Activated T-helper 1 cell treated with Interleukin-2 at 50 U/mL for 16 hours (primary cell): ENCODE data around the gene RUNX3.
"Not testable (repeated sequence)": the region's sequence is repeated elsewhere in the genome, so short reads cannot be mapped to it uniquely, and the experiment has no call there.

Experiments
- DNase-seq: peaks from one replicate; pipeline ENCODE4 v3.0.0-alpha.2; 2020; ENCODE audit warnings: low read depth

Gene RUNX3

DNA sequence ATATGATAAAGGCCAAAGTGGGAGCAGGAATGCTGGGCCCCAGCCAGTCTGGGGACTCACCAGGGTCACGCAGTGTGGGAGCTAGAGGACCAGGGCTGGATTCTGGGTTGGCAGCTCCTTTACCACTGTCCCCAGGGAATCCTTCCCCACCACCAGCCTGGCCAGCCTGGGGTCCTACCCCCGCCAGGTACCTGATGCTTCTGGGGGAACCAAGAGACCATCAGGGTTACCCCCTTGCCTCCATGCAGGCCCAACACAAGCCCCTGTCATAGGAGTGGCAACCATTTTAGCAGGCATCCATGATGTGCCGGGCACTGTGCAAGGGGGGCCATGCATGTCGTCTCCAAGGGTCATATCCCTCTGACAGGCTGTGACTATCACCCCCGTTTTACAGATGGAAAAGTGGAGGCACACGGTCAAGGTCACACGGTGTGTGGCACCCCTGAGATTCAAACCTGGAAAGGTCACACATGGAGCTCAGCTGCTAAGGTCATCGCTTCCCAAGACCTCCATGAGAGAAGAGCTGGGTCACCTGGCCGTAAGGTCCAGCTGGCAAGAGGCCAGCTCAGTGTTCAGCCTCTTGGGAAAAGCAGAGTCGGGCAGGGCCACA, 16.4 kb downstream of the RUNX3 start:
- DNase-seq = no peak

DNA sequence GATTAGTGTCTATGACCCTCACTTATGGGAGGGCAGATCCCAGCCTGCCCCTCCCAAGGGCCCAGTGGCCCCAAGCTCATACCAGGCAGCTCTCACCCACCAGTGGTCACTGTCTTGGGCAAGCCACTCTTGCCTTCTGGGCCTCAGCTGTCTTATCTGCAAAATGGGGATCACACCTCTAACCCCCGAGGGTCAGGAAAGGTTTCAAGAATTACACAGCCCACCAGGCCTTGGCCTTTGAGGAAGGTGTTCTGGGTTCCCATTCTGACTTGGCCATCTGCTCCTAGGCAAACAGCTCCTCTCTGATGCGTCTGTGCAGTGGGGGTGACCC, 16.8 kb downstream of the RUNX3 start:
- no peak for DNase-seq

DNA sequence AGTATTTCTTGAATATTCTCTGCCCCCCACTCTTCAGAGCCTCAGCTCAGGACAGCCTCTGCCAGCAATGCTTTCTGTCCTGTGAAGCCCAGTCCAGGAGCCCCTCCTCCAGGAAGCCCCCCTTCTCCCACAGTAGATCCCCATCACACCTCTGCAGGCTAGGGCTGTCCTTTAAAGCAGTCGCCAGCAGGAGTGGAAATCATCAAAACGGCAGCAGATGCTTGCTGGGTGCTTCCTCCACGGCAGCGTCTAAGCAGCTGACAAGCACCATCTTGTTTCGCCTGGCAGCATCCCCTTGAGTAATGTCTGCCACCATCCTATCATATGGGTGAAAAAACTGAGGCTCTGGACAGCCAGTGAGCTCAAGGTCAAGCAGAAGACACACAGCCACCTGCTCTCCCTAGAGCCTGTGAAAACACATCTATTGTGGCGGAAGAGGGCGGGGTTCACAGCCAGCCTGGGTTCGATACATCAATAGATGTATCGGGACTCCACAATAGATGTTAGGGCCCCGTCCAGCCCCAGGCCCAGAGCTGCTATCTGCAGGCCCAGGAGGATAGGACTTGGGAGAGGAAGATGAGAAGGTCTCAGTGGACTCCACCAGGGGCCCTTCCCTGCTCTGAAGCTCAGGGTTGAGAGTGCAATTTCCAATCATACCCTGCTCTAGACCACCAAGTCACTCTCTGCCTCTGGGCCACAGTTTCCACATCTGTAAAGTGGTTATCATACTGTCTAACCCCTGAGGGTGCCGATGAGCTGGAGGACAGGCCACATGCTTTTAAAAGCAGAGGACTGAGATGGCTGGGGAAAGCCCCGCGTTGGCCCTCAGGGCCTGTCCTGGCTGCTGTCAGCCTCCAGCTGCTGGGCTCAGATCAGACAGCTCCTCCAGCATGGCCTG, 17.5 kb downstream of the RUNX3 start:
- DNase-seq = no peak

DNA sequence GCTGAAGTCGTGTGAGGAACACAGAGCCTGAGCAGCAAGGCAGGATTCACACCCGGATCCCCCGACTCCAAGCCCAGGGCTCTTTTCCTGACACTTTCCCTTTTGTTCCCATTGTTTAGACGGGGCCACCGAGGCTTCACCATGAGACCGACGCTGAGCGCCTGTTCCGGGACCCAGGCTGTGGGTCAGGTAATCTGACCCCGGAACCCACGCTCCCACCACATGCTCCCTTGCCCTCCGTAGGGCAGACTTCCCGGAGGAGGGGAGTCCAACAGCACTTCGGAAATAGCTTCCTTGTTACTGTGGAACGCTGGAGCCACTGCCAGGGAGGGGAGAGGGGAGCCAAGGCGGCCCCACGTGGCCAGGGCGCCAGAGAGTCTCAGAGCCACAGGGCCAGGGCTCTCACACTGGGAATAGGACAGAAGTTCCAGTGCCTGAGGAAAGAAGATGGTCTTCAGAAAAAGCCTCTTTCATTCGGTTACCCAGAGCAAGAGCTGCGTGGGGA, 18.4 kb downstream of the RUNX3 start:
- no peak for DNase-seq

DNA sequence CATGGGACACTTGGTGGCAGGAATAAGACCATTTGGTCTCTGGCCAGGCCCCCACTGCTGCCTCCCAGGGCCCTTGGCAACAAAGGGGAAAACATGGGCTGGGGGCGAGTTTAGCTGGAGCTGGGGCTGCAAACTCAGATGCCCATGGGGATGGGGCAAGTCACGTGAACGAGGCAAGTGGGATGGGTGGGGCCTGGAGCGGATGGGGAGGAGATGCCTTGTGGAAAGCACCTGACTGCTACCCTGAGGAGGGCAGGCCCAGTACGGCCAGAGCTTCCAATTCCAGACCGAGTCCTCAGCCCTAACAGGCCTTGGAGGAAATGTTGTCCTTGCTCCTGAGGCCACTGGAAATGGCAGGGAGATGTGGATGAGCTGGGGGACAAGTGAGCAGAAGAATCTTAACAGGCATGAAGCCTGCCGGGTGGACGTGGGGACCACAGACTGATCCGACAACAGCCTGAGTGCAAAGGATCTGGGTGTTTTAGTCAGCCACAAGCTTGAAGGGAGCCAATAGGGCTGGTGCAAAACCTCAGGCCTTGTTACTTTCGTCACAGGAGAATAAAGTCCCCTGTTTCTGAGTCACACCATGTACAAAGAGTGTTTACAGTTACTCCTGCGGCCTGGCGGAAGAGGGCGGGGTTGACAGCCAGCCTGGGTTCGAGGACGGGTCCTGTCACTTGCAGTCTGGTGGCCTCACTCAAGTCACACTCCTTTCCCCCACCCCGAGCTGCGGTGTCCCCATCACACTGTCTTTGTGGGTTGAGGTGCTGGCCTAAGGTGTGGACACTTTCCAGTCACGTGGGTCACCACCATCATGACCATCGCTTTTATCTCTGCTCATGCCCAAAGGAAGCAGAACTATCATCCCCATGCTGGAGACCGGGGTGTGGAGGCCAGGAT, 19.1 kb downstream of the RUNX3 start:
- DNase-seq = peak; percentile 62

DNA sequence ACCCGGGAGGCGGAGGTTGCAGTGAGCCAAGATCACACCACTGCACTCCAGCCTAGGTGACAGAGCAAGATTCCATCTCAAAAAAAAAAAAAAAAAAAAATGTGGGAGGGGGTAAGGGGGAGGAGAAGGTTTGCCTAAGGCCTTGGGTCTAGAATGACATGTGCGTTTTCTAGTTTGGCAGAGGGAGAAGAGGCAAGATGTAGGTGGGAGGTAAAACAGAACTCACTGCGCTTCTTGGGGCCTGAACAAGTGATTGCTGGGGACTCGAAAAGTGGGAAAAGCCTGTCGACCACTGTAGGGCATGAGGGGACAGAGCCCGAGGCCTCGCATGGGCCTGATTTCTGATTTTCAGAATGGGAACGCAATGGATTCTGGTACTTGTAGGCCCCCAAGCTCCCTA, 19.9 kb downstream of the RUNX3 start:
- no peak for DNase-seq

DNA sequence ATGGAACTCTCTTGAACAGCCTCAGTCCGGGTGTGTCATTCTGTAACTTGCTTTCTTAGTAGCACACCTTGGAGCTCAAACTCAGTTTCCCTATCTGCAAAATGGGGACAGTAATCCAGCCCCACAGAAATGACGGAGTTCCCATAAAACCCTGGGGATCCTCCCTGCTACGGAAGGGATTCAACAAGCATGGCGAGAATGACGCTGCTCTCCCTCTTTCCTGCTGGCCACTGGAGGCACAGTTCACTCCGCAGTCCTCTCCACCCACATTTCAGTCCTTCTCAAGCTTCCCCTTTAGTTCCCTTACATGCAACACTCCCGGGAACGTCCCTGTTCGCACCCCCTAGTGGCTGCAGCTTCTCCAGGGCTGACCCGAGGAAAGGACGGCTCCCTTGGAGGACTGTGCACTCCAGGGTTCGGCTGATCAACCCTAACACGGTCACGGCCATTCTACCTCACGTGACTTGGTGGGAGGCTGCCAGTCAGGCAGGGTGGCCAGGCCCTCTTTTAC, 20.6 kb downstream of the RUNX3 start:
- DNase-seq = no peak

DNA sequence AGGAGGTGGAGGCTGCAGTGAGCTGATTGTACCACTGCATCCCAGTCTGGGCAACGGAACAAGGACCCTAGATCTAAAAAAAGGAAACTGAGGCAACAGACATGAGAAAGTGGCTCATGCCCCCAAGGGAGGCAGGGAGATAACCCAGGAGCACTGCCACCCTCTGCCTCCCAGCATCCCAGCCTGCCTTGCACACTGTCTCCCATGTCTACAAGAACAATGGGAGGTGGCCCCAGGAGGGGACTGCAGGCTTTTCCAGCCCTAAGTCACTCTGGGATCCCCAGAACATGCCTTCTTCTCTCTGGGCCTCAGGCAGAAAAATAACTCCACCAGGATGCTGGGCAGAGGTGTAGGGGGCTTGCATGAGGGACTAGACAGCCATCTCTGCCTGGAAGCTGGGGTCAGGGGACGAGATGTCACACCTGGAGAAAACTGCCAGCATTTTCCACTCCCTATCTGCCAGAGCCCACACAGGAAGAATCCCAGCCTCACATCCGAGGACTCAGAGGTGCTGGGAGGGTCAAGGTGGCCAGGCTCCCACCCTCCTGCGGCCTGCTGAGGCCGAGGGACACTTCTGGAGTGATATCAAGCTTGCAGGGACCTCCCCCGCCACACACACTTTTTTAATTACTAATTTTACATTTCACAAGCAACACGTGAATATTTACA, 21.4 kb downstream of the RUNX3 start:
- no peak for DNase-seq

DNA sequence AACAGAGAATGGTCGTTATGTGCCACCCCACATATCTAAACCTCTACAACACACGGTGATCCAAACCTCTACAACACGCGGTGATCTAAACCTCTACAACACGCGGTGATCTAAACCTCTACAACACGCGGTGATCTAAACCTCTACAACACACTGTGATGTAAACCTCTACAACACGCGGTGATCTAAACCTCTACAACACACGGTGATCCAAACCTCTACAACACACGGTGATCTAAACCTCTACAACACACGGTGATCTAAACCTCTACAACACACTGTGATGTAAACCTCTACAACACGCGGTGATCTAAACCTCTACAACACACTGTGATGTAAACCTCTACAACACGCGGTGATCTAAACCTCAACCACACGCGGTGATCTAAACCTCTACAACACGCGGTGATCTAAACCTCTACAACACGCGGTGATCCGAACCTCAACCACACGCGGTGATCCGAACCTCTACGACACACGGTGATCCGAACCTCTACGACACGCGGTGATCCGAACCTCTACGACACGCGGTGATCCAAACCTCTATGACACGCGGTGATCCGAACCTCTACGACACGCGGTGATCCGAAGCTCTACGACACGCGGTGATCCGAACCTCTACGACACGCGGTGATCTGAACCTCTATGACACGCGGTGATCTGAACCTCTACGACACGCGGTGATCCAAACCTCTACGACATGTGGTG, 22.3 kb downstream of the RUNX3 start:
- not testable (repeated sequence) for DNase-seq

DNA sequence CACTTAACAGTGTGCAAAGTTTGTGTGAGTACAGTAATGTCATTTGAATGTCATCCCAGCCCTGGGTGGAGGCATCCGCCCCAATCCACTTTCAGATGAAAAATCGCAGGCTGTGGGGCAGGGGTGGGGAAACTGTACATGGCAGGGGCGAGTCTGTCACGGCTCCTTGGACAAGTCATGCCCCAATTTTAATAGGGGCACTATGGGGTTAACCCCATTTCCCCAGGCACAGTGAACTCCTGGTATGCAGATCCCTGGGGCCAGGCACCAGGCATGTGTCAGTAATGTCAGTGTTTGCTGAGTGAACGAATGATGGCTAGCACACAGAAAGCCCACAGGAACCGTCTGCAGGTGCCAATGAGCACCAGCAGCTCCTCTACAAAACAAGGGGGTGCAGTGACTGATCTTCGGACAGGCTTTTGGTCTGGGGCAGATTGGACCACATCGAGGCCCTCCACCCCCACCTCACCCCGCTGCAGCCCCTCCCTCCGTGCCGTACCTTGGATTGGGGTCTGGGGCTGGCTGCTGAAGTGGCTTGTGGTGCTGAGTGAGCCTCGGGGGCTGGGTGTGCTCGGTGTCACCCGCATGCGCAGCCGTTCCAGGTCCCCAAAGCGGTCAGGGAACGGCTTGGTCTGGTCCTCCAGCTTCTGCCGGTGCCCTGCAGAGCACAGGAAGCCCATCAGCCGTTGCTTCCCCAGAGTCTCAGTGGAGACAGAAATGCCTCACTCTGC, 23.2 kb downstream of the RUNX3 start:
- DNase-seq = no peak

DNA sequence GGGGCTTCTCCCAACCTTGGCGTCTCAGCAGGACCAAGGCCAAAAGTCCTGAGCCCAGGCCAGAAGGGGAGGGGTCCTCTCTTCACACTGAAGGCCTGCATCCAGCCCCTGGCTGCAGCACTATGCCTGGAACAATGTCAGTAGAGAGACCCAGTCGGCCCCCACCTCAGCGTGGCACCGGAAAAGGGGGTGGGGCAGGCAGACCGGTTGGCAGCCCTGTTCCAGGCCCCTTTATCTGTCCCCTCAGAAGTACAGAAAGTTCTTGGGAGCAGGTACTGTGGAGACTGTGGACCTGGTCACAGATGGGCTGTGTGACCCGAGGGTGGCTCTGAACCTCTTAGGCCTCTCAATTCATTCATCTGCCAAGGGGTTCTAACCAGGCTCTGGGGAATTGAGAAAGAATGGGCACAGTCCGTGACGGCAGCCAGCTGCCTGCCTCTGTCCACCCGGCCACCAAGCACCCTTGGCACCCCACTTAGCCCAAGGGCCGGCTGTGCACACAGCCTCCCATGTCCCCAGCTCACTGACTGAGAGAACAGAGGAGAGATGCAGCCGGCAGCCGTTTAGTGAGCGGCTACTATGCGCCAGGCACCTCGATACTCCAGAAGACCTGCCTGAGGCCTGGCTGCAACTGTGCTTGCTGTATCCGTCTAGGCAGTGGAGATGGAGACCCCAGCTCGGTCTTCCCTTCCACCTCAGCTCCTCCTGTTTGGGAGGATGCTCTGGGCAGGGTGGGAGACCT, 23.9 kb downstream of the RUNX3 start:
- no peak for DNase-seq

DNA sequence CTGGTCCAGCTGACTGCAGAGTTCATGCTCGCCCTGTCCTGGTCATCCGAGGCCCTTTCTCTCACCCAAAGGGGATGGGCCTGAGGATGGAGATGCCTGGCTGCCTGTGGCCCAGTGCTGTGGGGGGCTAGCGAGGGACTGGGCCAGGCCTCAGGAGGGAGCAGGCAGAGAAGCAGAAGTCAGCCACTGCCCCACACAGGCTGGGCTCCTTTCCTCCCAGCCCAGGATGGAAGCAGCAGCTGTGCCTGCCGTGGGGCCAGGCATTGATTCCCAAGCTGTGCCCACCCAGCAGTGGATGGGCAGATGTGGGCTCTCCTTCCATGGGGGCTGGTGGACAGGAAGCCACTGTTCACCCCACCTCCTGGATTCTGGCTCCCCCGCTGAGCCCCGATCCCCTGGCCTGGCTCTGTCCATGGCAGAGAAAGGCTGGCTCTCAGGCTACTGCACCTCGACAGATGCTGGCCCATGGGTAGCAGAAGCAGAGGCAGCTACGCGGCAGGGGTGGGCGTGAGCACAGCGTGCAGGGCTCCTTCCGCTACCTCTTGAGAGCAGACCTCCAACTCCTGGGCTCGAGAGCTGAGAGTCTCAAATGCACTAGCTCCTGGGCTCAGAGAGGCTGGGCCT, 24.6 kb downstream of the RUNX3 start:
- no peak for DNase-seq

DNA sequence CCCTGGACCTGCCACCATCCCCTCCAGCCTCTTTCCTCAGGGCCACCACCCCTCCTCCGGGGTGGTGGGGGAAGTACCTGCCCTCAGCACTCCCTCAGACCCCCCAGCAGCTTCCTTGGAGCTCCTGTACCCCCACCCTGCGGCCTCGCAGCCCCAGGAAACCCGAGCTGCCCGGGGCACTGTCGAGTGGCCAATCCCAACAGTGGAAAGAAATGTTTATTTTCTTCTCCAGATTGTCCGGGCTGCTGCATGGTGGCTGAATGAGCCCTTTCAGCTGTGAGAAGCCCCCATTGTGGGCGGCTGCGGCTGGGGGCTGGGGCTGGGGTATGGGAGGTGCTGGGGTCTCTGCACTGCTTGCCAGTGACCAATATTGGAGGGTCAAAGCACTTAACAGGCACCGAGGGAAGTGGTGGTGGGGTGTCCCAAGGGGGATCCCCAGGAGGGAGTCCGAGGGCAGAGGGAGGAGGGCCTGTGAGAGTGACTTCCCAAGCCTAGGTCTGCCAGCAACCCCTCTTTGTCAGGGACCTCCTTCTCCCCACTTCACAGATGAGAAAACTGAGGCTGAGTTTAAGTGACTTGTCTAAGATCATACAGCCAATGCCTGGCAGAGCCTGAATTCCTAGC, 25.2 kb downstream of the RUNX3 start:
- no peak for DNase-seq

DNA sequence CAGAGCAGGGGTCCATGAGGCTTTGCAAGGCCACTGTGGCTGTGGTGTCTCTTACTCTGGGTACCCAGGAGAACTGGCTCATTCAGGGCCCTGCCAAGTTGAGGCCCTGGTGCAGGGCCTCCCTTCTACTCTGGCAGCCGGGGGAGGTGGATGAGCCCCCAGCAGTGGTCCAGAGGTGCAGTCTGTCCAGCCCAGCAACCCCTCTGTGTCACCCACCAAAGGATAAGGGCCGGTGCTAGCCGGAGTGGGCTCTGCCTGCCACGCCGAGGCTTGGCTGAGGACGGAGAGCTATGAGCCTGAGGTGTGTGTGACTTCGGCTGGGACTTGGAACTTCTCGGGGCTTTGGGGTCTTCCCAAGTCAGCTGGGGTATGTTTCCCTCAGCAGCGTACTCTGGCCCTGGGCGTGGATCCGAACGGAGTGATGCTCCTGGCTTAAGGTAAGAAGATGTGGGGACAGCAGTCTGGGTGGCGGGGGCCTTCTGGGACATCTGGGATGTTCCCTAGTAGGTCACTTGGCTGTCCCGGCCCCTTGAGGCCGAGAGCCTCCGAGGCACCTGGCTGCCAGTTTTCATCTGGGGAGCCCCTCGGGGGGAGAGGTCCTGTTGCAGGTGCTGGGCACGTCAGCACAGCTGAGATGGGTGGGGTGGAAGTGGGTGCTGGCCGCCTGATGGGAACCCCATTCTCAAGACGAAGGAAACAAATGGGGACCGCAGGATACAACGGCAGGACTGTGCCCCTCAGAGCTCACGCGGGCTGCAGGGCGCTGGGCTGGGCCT, 25.9 kb downstream of the RUNX3 start:
- no peak for DNase-seq

DNA sequence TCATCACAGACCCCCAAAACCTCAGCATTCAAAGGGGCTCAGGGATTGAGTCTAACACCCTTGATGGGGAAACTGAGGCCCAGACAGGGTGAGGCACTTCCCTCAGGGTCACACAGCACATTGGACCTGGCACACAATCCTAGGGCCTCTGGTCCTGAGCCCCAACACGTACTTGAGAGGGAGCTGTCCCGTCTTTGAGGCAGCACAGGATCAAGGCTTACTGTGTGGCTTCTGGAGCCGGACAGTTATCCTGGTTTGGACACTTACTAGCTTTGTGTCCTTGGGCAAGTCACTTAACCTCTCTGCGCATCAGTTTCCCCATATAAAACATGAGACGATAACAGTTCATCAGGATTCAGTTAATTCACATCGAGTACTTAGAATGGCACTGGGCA, 26.5 kb downstream of the RUNX3 start:
- DNase-seq = no peak

DNA sequence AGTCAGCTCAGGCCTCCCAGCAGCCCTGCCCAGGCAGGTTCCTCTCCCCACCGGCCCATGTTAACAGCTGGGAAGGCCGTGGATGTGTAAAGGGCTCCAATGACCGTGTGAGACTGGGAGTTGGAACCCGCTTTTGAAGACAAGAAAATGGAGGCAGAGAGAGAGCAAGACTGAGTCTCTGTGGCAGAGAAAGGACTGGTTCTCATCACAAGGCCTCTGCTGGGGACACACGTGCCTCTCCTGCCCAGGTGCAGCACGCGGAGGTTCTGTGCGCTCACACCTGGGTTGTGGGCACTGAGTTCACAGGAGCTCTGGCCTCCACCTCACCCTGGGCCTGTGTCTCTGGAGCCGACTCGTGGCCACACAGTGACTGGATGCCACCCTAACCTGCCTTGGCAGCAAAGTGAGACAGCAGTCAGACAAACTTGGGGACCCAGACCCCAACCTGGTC, 27.0 kb downstream of the RUNX3 start:
- DNase-seq = no peak

DNA sequence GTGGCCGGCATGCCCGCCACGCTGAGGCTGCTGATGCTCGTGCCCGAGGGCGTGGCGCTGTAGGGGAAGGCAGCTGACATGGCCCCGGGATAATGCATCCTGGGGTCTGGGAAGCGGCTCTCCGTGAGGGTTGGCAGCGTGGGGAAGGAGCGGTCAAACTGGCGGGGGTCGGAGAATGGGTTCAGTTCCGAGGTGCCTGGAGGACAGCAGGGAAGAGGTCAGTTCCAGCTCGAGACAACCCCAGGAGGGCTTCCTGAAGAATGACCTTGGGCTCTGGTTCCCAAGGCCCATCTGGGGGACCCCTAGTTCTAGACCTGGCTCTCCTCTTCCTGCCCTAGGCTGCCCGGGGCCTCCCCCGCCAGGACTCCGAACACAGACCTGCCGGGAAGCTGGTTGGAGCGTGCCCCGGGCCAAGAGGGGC, 27.6 kb downstream of the RUNX3 start:
- no peak for DNase-seq
